Right cardiac atrium (tissue), 5 donors: ENCODE measurements around the gene SPIRE1. TPM values are rescaled to one million over a fixed set of nuclear protein-coding genes. Genes with fewer than 3 reads are reported as not detected.
"Not testable (repeated sequence)": the region's sequence is repeated elsewhere in the genome, so short reads cannot be mapped to it uniquely, and the experiment has no call there.

ENCODE experiments used
- ATAC-seq, 2 donors: fragments of 200-7000 bp; cut with Tn5 transposase; one replicate each; pipeline versions ENCODE4 v1.8.0 to v1.9.1; 2020; ENCODE audit warnings: moderate library complexity in 2 of 2, mild to moderate bottlenecking in 1 of 2
- DNase-seq, 3 donors: peaks; one replicate each; pipeline ENCODE4 v3.0.0-alpha.2; 2020
- H3K27ac ChIP-seq: one replicate; pipeline ENCODE4 v1.5.1; 2013; ENCODE audit warnings: mild to moderate bottlenecking, low read length, control low read depth, moderate library complexity
- H3K27me3 ChIP-seq: one replicate; pipeline ENCODE4 v1.6.1; 2013; ENCODE audit not compliant: control insufficient read depth, insufficient read depth
- H3K4me1 ChIP-seq: one replicate; pipeline ENCODE4 v1.6.1; 2013; ENCODE audit warnings: low read length; ENCODE audit not compliant: control insufficient read depth, insufficient read depth
- H3K4me3 ChIP-seq: one replicate; pipeline ENCODE4 v1.5.1; 2013; ENCODE audit warnings: low read length, control low read depth
- H3K9me3 ChIP-seq: one replicate; pipeline ENCODE4 v1.6.1; 2013; ENCODE audit warnings: low read length; ENCODE audit not compliant: control insufficient read depth
- WGBS: extraction: QIAGEN DNeasy Blood & Tissue Kit; methylation state at CpG from one replicate; pipeline ENCODE4 v1.1.7; 2013; 5-methylcytosine and 5-hydroxymethylcytosine counted together
- intact Hi-C, 4 donors: fragments of 100-400 bp; cut with DNase I; formaldehyde crosslinking; loops; one replicate each; pipeline versions ENCODE4 v1.11.0 to v1.14.0; 2022 to 2023
- polyA plus RNA-seq: library from polyadenylated mRNA; stranded (reverse); fragments of 200-250 nt; gene quantifications from one replicate; pipeline ENCODE4 v1.2.3, GENCODE V29; 2013
- total RNA-seq, 4 donors: library from RNA; stranded (reverse); fragmentation: NEBNext Ultra II Directional; extraction: Animal tissue kit (Norgen Biotek cat#: 25700); gene quantifications; one replicate each; pipeline ENCODE4 v1.2.1, GENCODE V29; 2021
- donor health status: healthy with polysubstance abuse.
- donor health status: DM: no; HTN: yes; CAD: no.
- donor health status: DM: no; HTN: no; CAD: no.
- donor health status: DM: no; HTN: yes; CAD: no; lungs with severe emphysema.
- donor health status: DM: yes; HTN: yes; CAD: no.

Gene SPIRE1
- total and polyA plus RNA-seq, 5 donors, result 9.5 to 41.9 (median 35.4) TPM

GRCh38 chr18:12574494-12575185, 83.3 kb downstream of the SPIRE1 start:
- ATAC-seq (no peak), DNase-seq (no peak)
- no peak overlapping the region for H3K27ac ChIP-seq
- no peak overlapping the region for H3K4me3 ChIP-seq
- 63% methylated on average over 2 of the region's 2 CpGs for WGBS
- H3K9me3 ChIP-seq, result no peaks in the 10 kb centered on the region
- H3K27me3 ChIP-seq, result no peaks in the 10 kb centered on the region
- H3K4me1 ChIP-seq, result peaks cover 2% of the 10 kb centered on the region
- intact Hi-C loops, result no loop called here

- H3K4me3 ChIP-seq, result no peak overlapping the region
- WGBS, result 95% methylated on average over 2 of the region's 2 CpGs
- intact Hi-C loops, result no loop called here
- ATAC-seq (no peak), DNase-seq (no peak)
- H3K27me3 ChIP-seq, result no peaks in the 10 kb centered on the region
- H3K27ac ChIP-seq, result no peak overlapping the region
- no peaks in the 10 kb centered on the region for H3K9me3 ChIP-seq
- peaks cover 2% of the 10 kb centered on the region for H3K4me1 ChIP-seq
Observed at GRCh38 chr18:12571630-12572029, 86.3 kb downstream of the SPIRE1 start.

GRCh38 chr18:12569791-12570190, 88.1 kb downstream of the SPIRE1 start:
- no peak for DNase-seq
- no peaks in the 10 kb centered on the region for H3K27me3 ChIP-seq
- H3K27ac ChIP-seq, result no peak overlapping the region
- no peaks in the 10 kb centered on the region for H3K9me3 ChIP-seq
- ATAC-seq, result no peak
- WGBS, result 80% methylated on average over 2 of the region's 2 CpGs
- intact Hi-C loops, result no loop called here
- H3K4me3 ChIP-seq, result no peak overlapping the region
- peaks cover 2% of the 10 kb centered on the region for H3K4me1 ChIP-seq

GRCh38 chr18:12567849-12568248, 90.1 kb downstream of the SPIRE1 start:
- DNase-seq, result no peak
- H3K9me3 ChIP-seq, result no peaks in the 10 kb centered on the region

GRCh38 chr18:12564861-12565260, 93.0 kb downstream of the SPIRE1 start:
- Histone ChIP-seq H3K27me3 (no peaks in the 10 kb centered on the region), H3K4me1 (peaks cover under 1% of the 10 kb centered on the region), H3K27ac (no peak overlapping the region), H3K9me3 (no peaks in the 10 kb centered on the region), H3K4me3 (no peak overlapping the region)
- ATAC-seq, result no peak
- 95% methylated on average over 1 of the region's 1 CpG for WGBS
- intact Hi-C loops, result no loop called here
- no peak for DNase-seq

More at GRCh38 chr18:12567849-12568248, 90.1 kb downstream of the SPIRE1 start:
- H3K27me3 ChIP-seq, result no peaks in the 10 kb centered on the region
- peaks cover 2% of the 10 kb centered on the region for H3K4me1 ChIP-seq
- H3K27ac ChIP-seq, result no peak overlapping the region
- WGBS, result 97% methylated on average over 4 of the region's 4 CpGs
- ATAC-seq, result no peak
- H3K4me3 ChIP-seq, result no peak overlapping the region
- intact Hi-C loops, result no loop called here

- no peaks in the 10 kb centered on the region for H3K27me3 ChIP-seq
- H3K27ac ChIP-seq, result no peak overlapping the region
- H3K4me1 ChIP-seq, result no peaks in the 10 kb centered on the region
- no peaks in the 10 kb centered on the region for H3K9me3 ChIP-seq
- DNase-seq, result no peak
- intact Hi-C loops, result no loop called here
- no peak for ATAC-seq
- 91% methylated on average over 2 of the region's 2 CpGs for WGBS
- no peak overlapping the region for H3K4me3 ChIP-seq
Observed at GRCh38 chr18:12564378-12564777, 93.5 kb downstream of the SPIRE1 start.

- intact Hi-C loops, ATAC-seq, H3K27me3 ChIP-seq, H3K4me3 ChIP-seq, H3K27ac ChIP-seq, H3K4me1 ChIP-seq, DNase-seq, H3K9me3 ChIP-seq: not testable (repeated sequence)
- 87% methylated on average over 6 of the region's 6 CpGs for WGBS
Observed at GRCh38 chr18:12560600-12560999, 97.3 kb downstream of the SPIRE1 start.

- intact Hi-C loops, result no loop called here
Observed at GRCh38 chr18:12559319-12559718, 98.6 kb downstream of the SPIRE1 start.

GRCh38 chr18:12556946-12557806, 100.7 kb downstream of the SPIRE1 start:
- Histone ChIP-seq H3K4me3 (no peak overlapping the region), H3K4me1 (no peaks in the 10 kb centered on the region), H3K27me3 (no peaks in the 10 kb centered on the region), H3K9me3 (no peaks in the 10 kb centered on the region), H3K27ac (no peak overlapping the region)
- 97% methylated on average over 30 of the region's 30 CpGs for WGBS
- intact Hi-C loops, result no loop called here
- DNase-seq (no peak), ATAC-seq (no peak)

More at GRCh38 chr18:12559319-12559718, 98.6 kb downstream of the SPIRE1 start:
- Histone ChIP-seq H3K9me3 (no peaks in the 10 kb centered on the region), H3K4me3 (no peak overlapping the region), H3K27ac (no peak overlapping the region), H3K27me3 (no peaks in the 10 kb centered on the region), H3K4me1 (no peaks in the 10 kb centered on the region)
- WGBS, result 99% methylated on average over 24 of the region's 24 CpGs
- ATAC-seq, result no peak
- no peak for DNase-seq

GRCh38 chr18:12554796-12555388, 103.0 kb downstream of the SPIRE1 start:
- Histone ChIP-seq H3K4me1 (no peaks in the 10 kb centered on the region), H3K27ac (no peak overlapping the region), H3K9me3 (no peaks in the 10 kb centered on the region), H3K4me3 (no peak overlapping the region), H3K27me3 (no peaks in the 10 kb centered on the region)
- 80% methylated on average over 2 of the region's 2 CpGs for WGBS
- intact Hi-C loops, result no loop called here
- no peak for ATAC-seq
- no peak for DNase-seq

- H3K27ac ChIP-seq, result no peak overlapping the region
- intact Hi-C loops, result no loop called here
- WGBS, result 99% methylated on average over 4 of the region's 4 CpGs
- DNase-seq, result no peak
- no peaks in the 10 kb centered on the region for H3K4me1 ChIP-seq
- H3K4me3 ChIP-seq, result no peak overlapping the region
- H3K9me3 ChIP-seq, result no peaks in the 10 kb centered on the region
- ATAC-seq, result peak in 1 of 2 donors; percentile 33
- H3K27me3 ChIP-seq, result no peaks in the 10 kb centered on the region
Observed at GRCh38 chr18:12552879-12553242, 105.0 kb downstream of the SPIRE1 start.
